Measurements from ENCODE around the gene PRIM1. TPM values are rescaled to one million over a fixed set of nuclear protein-coding genes. Genes with fewer than 3 reads are reported as not detected.
"Not testable (repeated sequence)": the region's sequence is repeated elsewhere in the genome, so short reads cannot be mapped to it uniquely, and the experiment has no call there.

PRIM1 gene
- total RNA-seq, 2 donors from 2014 or later = 33.2 to 43.5 TPM

DNA sequence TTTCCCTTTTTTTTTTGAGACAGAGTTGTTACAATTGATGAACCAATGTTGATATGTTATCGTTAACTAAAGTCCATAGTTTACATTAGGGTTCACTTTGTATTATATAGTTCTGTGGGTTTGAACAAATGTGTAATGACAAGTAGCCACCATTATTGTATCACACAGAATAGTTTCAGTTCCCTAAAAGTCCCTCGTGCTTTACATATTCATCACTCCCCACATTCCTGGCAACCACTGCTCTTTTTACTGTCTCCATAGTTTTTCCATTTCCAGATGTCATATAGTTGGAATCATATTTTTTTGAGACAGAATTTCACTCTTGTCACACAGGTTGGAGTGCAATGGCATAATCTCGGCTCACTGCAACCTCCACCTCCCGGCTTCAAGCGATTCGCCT lies 23.5 kb upstream of the PRIM1 start:
- Mint-ChIP-seq H3K27me3 (no peaks in the 10 kb centered on the region), H3K4me3 (no peak overlapping the region), H3K27ac (no peak overlapping the region), H3K36me3 (no peaks in the 10 kb centered on the region), H3K4me1 (ENCODE audit: low read depth in 2 of 2) (no peaks in the 10 kb centered on the region), H3K9me3 (no peaks in the 10 kb centered on the region)
- ATAC-seq (no peak), DNase-seq (ENCODE audit: low spot score) (no peak)

DNA sequence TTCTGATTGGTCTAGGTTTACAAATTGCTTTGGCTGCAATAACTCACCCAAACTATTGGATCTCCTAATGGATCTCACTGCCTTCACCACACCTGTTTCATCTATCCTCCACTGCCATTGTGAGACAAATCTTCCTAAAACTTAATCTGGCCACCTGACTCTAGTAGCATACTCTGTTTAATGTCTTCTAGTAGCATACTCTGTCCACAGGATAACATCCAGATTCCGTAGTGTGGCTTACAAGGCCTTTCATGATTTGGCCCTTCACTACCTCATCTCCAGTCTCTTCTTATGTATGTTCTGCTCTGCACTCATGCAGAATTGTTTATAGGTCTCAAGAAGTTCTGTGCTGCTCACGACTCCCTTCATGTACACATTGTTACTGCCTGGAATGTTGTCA lies 21.0 kb upstream of the PRIM1 start:
- no peak for DNase-seq (ENCODE audit: low spot score)
- Mint-ChIP-seq H3K9me3 (no peaks in the 10 kb centered on the region), H3K27me3 (no peaks in the 10 kb centered on the region)

DNA sequence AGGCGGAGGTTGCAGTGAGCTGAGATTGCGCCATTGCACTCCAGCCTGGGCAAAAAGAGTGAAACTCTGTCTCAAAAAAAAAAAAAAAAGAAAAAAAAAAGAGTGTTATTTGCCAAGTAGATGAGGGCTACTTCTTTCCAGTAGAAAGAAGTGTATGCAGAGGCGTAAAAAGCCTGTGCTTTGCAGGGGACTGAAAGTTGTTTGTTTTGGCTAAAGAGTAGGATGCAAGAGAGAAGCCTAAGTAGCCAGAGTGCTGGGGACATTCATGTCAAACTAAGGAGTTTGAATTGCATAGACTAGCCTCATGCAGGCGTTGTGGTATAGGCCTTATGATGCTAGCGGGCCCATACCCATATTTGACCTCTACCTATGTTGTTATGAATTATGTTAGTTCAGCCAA lies 20.5 kb upstream of the PRIM1 start:
- DNase-seq (ENCODE audit: low spot score) (no peak), ATAC-seq (no peak)
- H3K27ac Mint-ChIP-seq = no peak overlapping the region
- H3K4me3 Mint-ChIP-seq = no peak overlapping the region
- no peaks in the 10 kb centered on the region for H3K9me3 Mint-ChIP-seq
- no peaks in the 10 kb centered on the region for H3K27me3 Mint-ChIP-seq
- H3K36me3 Mint-ChIP-seq = no peaks in the 10 kb centered on the region
- H3K4me1 Mint-ChIP-seq (ENCODE audit: low read depth in 2 of 2) = no peaks in the 10 kb centered on the region

More for the DNA sequence above, 21.0 kb upstream of the PRIM1 start:
- Mint-ChIP-seq H3K27ac (no peak overlapping the region), H3K36me3 (no peaks in the 10 kb centered on the region), H3K4me3 (no peak overlapping the region), H3K4me1 (ENCODE audit: low read depth in 2 of 2) (no peaks in the 10 kb centered on the region)
- ATAC-seq = no peak

DNA sequence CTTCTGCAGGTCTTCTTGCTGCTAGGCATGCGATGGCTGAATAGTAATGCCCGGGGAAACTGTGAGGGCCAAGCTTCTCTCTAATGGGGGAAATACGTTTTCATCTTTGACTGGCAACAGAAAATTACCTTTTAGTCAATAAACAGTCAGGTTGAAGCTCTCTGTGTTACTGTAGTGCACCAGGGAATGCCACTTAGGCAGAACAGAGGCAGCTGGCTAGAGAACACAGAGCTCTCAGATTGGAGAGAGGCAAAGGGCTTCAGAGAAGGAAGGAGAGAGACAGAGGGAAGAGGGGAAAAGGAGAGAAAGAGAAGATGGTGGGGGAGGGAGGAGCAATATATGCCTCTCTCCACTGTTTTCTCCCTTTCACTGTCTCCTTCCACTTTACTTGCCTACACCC lies 17.7 kb upstream of the PRIM1 start:
- Mint-ChIP-seq H3K4me3 (no peak overlapping the region), H3K36me3 (no peaks in the 10 kb centered on the region), H3K27me3 (peaks cover 0 to 6% of the 10 kb centered on the region in 2 donors), H3K9me3 (no peaks in the 10 kb centered on the region), H3K27ac (no peak overlapping the region), H3K4me1 (ENCODE audit: low read depth in 2 of 2) (peaks cover 0 to 2% of the 10 kb centered on the region in 2 donors)
- DNase-seq (ENCODE audit: low spot score) (no peak), ATAC-seq (no peak)

DNA sequence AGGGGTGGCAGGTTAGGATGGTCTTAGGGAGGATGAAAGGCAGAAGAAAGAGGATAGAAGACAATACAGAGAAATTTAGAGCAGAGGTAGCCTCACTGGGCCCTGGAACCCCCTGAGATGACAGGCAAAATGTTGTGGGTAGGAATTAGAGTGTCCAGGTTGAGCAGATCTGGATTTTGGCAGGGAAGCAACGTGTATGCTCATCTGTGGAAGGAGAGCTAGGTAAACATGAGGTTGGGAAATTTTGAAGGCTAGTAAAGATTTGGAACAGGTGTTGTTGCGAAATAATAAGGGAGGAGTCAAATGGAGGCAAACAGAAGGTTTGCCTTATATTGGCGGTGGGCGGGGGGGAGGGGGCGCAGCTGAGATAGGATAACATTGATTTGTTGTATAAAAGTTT lies 16.3 kb upstream of the PRIM1 start:
- H3K27me3 Mint-ChIP-seq = peaks cover 0 to 6% of the 10 kb centered on the region in 2 donors
- no peaks in the 10 kb centered on the region for H3K9me3 Mint-ChIP-seq
- no peak overlapping the region for H3K4me3 Mint-ChIP-seq
- DNase-seq (ENCODE audit: low spot score) (no peak), ATAC-seq (no peak)
- no peak overlapping the region for H3K27ac Mint-ChIP-seq
- H3K4me1 Mint-ChIP-seq (ENCODE audit: low read depth in 2 of 2) = peaks cover 0 to 2% of the 10 kb centered on the region in 2 donors
- no peaks in the 10 kb centered on the region for H3K36me3 Mint-ChIP-seq

DNA sequence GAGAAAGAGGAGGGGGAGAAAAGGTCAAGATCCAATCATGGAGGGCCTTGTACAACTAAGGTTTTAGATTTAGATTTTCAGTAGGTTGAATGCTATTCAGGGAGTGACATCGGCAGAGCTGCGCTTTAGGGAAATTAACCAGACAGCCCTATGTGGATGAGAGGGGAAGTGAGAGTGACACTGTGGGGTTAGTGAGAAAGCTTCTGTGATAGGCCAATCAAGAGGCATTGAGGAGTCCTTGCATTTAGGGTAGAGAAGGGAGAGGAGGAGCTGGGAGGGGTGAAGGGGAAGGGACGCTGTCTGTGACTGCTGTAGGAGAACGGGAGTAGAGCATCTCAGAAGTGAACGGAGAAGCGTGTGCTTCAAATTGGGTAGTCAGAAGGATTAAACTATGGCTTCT lies 14.4 kb upstream of the PRIM1 start:
- H3K4me3 Mint-ChIP-seq = no peak overlapping the region
- H3K36me3 Mint-ChIP-seq = no peaks in the 10 kb centered on the region
- DNase-seq (ENCODE audit: low spot score) = no peak
- peaks cover 0 to 11% of the 10 kb centered on the region in 2 donors for H3K27me3 Mint-ChIP-seq
- no peak for ATAC-seq
- peaks cover 5% of the 10 kb centered on the region in 2 donors for H3K4me1 Mint-ChIP-seq (ENCODE audit: low read depth in 2 of 2)
- no peaks in the 10 kb centered on the region for H3K9me3 Mint-ChIP-seq
- no peak overlapping the region for H3K27ac Mint-ChIP-seq

- Mint-ChIP-seq H3K4me3 (no peak overlapping the region), H3K27ac (no peak overlapping the region), H3K36me3 (no peaks in the 10 kb centered on the region), H3K9me3 (no peaks in the 10 kb centered on the region), H3K4me1 (ENCODE audit: low read depth in 2 of 2) (peaks cover 5% of the 10 kb centered on the region in 2 donors), H3K27me3 (peaks cover 0 to 17% of the 10 kb centered on the region in 2 donors)
- no peak for ATAC-seq
- no peak for DNase-seq (ENCODE audit: low spot score)
These were observed 11.9 kb upstream of the PRIM1 start for GRCh38 chr12:56763753-56764657.

DNA sequence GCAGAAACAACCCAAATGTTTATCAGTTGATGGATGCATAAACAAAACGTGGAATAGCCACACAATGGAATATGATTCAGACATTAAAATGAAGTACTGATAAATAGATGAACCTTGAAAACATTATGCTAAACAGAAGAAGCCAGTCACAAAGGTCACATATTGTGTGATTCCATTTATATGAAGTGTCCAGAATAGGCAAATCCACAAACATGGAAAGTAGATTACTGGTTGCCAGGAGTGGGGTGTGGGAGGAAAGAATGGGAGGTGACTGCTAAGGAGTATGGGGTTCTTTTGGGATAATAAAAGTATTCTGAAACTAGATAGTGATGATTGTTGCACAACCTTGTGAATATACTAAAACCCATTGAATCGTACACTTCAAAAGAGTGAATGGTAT lies 9.7 kb upstream of the PRIM1 start:
- DNase-seq (ENCODE audit: low spot score) = no peak
- no peaks in the 10 kb centered on the region for H3K9me3 Mint-ChIP-seq
- no peak for ATAC-seq
- peaks cover 0 to 21% of the 10 kb centered on the region in 2 donors for H3K27me3 Mint-ChIP-seq
- no peak overlapping the region for H3K4me3 Mint-ChIP-seq
- H3K4me1 Mint-ChIP-seq (ENCODE audit: low read depth in 2 of 2) = peaks cover 5% of the 10 kb centered on the region in 2 donors
- no peak overlapping the region for H3K27ac Mint-ChIP-seq
- no peaks in the 10 kb centered on the region for H3K36me3 Mint-ChIP-seq

DNA sequence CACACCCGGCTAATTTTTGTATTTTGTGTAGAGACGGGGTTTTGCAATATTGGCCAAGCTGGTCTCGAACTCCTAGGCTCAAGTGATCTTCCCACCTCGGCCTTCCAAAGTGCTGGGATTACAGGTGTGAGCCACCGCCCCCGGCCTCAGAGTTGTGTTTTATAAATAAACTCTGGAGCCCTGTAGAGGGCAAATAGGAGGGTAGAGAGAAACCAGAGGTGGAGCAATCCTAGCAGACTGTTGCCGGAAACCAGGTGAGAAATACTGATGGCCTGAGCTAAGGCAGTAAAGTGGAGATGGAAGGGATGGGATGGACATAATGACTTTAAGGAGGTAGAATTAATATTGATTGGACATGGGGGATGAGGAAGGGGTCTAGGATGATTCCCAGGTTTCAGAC lies 8.3 kb upstream of the PRIM1 start:
- no peak overlapping the region for H3K4me3 Mint-ChIP-seq
- no peaks in the 10 kb centered on the region for H3K9me3 Mint-ChIP-seq
- no peak overlapping the region for H3K27ac Mint-ChIP-seq
- no peaks in the 10 kb centered on the region for H3K36me3 Mint-ChIP-seq
- no peak for DNase-seq (ENCODE audit: low spot score)
- peaks cover 0 to 15% of the 10 kb centered on the region in 2 donors for H3K27me3 Mint-ChIP-seq
- no peak for ATAC-seq
- peaks cover 2 to 5% of the 10 kb centered on the region in 2 donors for H3K4me1 Mint-ChIP-seq (ENCODE audit: low read depth in 2 of 2)

DNA sequence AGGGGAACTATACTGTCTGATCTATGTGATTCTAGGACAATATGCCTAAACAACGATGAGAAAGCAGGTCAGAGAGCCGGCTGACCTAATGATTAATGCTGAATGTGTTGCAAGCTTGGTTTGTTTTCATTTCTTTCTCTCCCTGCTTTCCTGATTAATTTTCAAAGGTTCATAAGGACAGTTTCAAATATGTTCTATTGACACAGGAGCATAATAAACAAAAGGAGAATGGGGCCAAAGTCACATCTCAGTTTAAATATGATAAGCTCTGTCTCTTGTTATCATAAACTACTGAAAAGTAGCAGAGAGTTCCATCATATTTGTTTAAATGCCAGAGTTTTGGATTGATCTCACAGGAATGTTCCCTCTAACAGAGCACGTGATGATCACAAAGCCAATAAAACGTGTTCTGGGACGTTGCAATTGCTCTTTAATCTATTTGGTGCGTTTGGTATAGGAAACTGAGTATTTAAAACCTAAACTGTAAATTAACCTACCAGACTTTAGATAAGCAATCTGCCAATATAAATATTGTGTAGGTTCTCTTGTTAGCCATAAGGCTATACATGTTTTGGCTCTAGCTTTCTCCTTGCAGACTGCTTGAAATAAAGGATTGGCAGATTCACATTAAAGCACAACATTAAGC lies 7.3 kb upstream of the PRIM1 start:
- no peak overlapping the region for H3K27ac Mint-ChIP-seq
- DNase-seq (ENCODE audit: low spot score) = no peak
- no peak for ATAC-seq
- peaks cover 2 to 5% of the 10 kb centered on the region in 2 donors for H3K4me1 Mint-ChIP-seq (ENCODE audit: low read depth in 2 of 2)
- H3K4me3 Mint-ChIP-seq = no peak overlapping the region
- peaks cover 0 to 15% of the 10 kb centered on the region in 2 donors for H3K27me3 Mint-ChIP-seq
- no peaks in the 10 kb centered on the region for H3K36me3 Mint-ChIP-seq
- no peaks in the 10 kb centered on the region for H3K9me3 Mint-ChIP-seq

- Mint-ChIP-seq H3K36me3 (no peaks in the 10 kb centered on the region), H3K4me3 (no peak overlapping the region), H3K27me3 (peaks cover 0 to 15% of the 10 kb centered on the region in 2 donors), H3K4me1 (ENCODE audit: low read depth in 2 of 2) (peaks cover 2 to 5% of the 10 kb centered on the region in 2 donors), H3K27ac (no peak overlapping the region), H3K9me3 (no peaks in the 10 kb centered on the region)
- DNase-seq (ENCODE audit: low spot score) (no peak), ATAC-seq (no peak)
These were observed 6.7 kb upstream of the PRIM1 start for GRCh38 chr12:56758728-56759262.

- H3K4me1 Mint-ChIP-seq (ENCODE audit: low read depth in 2 of 2); H3K36me3 Mint-ChIP-seq; H3K27ac Mint-ChIP-seq; H3K4me3 Mint-ChIP-seq; ATAC-seq; DNase-seq (ENCODE audit: low spot score); H3K9me3 Mint-ChIP-seq: not testable (repeated sequence)
- H3K27me3 Mint-ChIP-seq = peaks cover 0 to 12% of the 10 kb centered on the region in 2 donors
These were observed 5.8 kb upstream of the PRIM1 start for GRCh38 chr12:56757971-56758370.

DNA sequence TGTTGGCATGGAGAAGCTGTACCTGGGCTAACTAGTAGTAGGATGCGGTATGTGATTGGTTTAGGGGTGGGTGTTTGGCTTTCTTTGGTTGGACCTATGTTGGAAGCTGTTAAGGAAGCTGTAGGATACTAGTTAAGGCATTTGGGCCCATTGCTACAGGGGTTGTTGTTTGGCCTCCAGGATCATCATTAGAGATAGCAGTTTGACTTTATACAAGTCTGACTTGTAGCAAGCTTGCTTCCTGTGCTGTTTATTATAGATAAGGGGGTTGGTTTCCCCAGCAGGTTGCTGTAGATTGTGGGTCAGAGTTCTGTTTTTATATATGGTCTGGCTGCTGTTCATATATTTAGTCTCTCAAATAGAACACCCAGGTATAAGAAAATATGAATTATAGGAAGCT lies 1.4 kb upstream of the PRIM1 start:
- Mint-ChIP-seq H3K27ac (peak overlapping the region in 1 of 2 donors; percentile 13), H3K9me3 (no peaks in the 10 kb centered on the region), H3K4me3 (peak overlapping the region; percentile 43), H3K36me3 (peaks cover 7% of the 10 kb centered on the region), H3K27me3 (no peaks in the 10 kb centered on the region), H3K4me1 (ENCODE audit: low read depth in 2 of 2) (peaks cover 20 to 33% of the 10 kb centered on the region in 2 donors)
- no peak for DNase-seq (ENCODE audit: low spot score)
- ATAC-seq = no peak

DNA sequence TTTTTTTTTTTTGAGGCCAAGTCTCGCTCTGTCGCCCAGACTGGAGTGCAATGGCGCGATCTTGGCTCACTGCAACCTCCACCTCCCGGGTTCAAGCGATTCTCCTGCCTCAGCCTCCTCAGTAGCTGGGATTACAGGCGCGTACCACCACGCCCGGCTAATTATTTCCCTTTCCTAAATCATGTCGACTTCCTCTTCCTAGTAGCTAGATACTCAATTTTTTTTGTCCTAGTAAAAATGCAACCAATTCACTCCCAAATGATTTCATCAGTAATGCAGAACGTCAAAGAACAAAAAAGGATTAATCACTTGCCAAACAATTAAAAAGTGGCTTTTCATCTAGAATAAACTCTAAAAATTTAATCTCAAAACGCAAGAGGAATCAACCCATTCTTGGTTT lies 1.5 kb downstream of the PRIM1 start:
- H3K4me3 Mint-ChIP-seq = peak overlapping the region; percentile 97
- H3K27ac Mint-ChIP-seq = peak overlapping the region; percentile 94 to 97
- not testable (repeated sequence) for H3K27me3 Mint-ChIP-seq; H3K9me3 Mint-ChIP-seq; ATAC-seq; DNase-seq (ENCODE audit: low spot score)
- H3K4me1 Mint-ChIP-seq (ENCODE audit: low read depth in 2 of 2) = peaks cover 20 to 37% of the 10 kb centered on the region in 2 donors
- peaks cover 23% of the 10 kb centered on the region for H3K36me3 Mint-ChIP-seq
